Effector CD8-positive, alpha-beta T cell (primary cell): ENCODE results near the gene ACTR1B.
"Not testable (repeated sequence)": the region's sequence is repeated elsewhere in the genome, so short reads cannot be mapped to it uniquely, and the experiment has no call there.

Source experiments
- DNase-seq: peaks from one replicate; lab custom pipeline; 2025; lab: John Stamatoyannopoulos, UW

The ACTR1B gene

DNA sequence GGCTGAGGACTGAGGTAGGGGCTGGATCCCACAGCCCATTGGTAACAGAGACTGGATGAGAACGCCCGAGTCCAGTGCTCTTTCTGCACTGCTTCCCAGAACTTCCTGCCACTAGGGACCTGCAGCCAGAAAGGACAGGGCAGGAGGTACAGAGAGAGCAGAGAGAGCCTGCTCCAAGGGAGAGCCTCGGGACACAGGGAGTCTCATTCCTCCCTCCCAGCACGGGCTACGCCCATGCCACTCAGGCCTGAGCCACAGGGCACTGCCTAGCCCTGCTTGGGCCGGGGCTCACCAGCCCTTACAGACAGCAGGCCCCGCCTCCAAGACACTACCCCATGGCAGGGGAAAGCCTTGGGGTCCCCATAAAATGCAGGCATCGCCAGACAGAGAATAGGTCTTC, 48.1 kb downstream of the ACTR1B start:
- DNase-seq: not testable (repeated sequence)

- DNase-seq: not testable (repeated sequence)
Measured at GRCh38 chr2:97611895-97612294, 51.9 kb downstream of the ACTR1B start.

- not testable (repeated sequence) for DNase-seq
Measured at GRCh38 chr2:97608745-97609144, 55.1 kb downstream of the ACTR1B start.
